HG02852 (cell line): ENCODE measurements around the gene FOS.
"Not testable (repeated sequence)": the region's sequence is repeated elsewhere in the genome, so short reads cannot be mapped to it uniquely, and the experiment has no call there.

Source experiments
- ATAC-seq: cut with Tn5 transposase; IDR thresholded peaks from one replicate; pipeline ENCODE4 v1.9.1; 2021; ENCODE audit warnings: mild to moderate bottlenecking, moderate library complexity; ENCODE audit not compliant: unreplicated experiment

The FOS gene

DNA sequence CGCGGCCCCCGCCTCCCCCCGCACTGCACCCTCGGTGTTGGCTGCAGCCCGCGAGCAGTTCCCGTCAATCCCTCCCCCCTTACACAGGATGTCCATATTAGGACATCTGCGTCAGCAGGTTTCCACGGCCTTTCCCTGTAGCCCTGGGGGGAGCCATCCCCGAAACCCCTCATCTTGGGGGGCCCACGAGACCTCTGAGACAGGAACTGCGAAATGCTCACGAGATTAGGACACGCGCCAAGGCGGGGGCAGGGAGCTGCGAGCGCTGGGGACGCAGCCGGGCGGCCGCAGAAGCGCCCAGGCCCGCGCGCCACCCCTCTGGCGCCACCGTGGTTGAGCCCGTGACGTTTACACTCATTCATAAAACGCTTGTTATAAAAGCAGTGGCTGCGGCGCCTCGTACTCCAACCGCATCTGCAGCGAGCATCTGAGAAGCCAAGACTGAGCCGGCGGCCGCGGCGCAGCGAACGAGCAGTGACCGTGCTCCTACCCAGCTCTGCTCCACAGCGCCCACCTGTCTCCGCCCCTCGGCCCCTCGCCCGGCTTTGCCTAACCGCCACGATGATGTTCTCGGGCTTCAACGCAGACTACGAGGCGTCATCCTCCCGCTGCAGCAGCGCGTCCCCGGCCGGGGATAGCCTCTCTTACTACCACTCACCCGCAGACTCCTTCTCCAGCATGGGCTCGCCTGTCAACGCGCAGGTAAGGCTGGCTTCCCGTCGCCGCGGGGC lies at the start of gene FOS:
Gene FOS, plus strand, starts transcription at position 407 of the 731 bp plus-strand sequence. Its CDS starts 155 bp downstream, at position 562.
- ATAC-seq: peak; percentile 79

DNA sequence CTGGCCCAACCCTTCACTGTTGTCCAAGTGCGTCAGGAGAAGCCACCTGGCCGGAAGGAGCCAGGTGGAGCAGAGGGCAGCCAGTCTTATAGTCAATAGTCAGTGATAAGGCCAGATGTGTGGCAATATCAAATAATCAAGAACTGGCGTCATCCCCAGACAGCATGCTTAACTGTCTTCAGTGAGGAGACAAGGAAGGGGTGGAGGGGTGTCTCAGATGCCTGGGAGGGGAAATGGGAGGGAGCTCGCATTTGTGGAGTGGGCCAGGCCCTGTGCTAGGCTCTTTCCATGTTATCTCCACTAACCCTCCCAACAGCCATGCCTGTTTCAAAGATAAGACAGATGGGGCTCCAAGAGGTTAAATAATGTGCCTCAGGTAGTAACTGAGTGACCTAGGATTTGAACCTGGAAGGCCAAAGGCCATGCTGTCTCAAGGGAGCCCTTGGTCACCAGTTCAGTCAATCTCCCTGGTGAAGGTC lies 48.9 kb upstream of the FOS start:
- ATAC-seq: no peak

DNA sequence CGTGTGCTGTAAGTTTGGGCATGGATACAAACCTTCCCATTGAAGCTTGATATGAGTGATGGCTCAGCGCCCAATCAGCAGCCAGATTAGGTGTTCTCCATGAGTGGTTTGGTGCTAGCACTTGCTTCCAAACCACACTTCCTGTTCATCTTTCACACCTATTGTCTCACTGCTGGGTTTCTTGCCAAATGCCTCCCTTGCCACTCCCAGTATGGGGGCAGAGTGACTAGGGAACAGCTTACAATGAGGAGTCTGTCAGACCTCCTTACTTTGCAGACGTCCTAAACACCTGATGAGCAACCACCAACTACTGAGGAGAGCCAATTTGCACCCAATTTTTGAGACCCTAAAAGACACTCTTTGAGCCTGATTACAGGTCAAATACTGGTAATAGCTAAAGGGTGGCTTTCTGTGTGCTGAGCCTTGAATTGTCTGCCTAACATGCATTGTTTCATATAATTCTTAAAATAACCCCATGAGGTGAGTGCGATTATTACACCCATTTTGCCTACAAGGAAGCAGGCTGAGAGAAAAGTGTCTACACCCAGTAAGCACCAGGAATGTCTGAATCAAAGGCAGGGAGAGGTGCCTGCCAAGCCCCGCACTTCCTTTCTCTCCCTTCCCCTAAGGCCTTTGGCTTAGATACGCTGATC lies 48.4 kb upstream of the FOS start:
- peak; percentile 64 for ATAC-seq

DNA sequence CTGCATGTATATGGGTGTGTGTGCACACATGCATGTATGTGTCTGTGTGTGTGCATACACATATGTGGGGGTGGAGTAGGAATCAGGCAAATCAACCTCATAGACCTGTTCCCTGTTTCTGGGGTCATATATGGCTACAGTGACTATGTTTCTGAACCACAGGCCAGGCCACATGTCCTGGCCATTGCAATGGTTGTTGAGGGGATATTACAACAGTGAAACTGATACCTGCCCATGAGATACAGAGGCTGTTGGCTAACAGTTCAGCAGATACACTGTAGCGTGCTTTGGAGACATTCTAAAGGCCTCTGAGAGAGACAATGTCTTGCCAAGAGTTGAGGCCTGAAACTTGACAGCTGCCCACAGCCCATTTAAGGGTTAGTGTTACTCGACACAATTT lies 47.3 kb upstream of the FOS start:
- peak; percentile 49 for ATAC-seq

DNA sequence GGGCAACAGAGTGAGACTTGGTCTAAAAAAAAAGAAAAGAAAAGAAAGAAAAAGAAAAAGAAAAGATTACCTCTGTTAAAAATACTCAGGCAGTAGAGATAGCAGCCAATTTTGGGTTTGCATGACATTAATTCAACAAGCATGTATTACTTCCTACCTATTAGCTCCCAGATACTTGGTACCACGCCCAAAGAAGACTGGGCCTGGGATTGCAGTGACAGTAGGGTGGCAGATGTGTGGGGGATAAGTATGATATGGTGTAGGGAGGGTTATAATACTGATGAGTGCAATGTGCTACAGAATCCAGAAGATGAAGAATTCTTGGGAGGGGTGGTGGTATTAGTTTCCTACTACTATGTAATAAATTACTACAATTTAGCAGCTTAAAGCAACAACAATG lies 46.4 kb upstream of the FOS start:
- no peak for ATAC-seq

DNA sequence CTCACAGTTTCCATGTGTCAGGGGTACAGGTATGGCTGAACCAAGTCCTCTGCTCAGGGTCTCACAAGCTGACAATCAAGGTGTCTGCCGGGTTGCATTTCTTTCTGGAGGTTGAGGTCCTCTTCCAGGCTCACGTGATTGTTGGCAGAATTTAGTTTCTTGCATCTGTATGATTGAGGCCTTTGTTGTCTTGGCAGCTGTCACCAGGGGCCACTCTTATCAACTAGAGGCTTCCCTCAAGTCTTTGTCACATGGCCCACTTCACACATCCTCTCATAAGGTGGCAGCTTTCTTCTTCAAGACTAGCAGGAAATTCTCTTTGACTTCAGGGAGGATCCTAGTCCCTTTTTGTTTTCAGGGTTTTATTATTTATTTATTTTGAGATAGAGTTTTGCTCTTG lies 46.0 kb upstream of the FOS start:
- no peak for ATAC-seq

DNA sequence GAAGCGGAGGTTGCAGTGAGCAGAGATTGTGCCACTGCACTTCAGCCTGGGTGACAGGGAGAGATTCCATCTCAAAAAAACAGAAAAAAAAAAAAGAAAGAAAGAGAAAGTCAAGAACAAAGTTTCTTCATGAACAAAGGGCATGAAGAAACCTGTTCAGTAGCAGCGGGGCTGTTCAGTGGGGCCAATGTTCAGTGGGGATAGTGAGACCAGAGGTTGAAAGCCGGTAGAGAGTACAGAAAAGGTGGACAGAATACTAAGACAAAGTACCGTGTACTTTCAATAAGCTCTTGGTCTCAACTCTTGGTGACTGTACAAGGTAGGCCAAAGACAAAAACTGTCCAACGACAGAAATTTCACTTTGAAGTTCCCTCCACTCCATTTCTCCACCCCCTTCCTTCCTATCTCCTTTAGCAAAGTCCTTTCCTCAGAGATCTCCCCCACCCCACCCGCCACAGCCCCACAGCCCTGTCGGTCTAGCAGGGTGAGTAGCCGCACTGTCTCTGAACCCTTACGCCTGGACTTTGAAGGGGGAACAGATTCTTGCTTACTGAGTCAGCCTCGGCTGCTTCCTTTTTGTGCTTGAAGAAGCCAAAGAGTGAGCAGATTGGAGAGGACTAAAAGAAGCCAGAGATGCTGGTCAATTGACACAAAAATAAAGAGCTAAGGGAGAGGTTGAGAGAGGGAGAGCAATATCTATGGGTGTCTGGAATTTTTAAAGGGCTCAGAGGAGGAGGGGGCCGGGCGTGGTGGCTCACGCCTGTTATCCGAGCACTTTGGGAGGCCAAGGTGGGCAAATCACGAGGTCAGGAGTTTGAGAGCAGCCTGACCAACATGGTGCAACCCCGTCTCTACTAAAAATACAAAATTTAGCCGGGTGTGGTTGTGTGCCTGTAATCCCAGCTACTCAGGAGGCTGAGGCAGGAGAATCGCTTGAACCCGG lies 44.2 kb upstream of the FOS start:
- no peak for ATAC-seq

DNA sequence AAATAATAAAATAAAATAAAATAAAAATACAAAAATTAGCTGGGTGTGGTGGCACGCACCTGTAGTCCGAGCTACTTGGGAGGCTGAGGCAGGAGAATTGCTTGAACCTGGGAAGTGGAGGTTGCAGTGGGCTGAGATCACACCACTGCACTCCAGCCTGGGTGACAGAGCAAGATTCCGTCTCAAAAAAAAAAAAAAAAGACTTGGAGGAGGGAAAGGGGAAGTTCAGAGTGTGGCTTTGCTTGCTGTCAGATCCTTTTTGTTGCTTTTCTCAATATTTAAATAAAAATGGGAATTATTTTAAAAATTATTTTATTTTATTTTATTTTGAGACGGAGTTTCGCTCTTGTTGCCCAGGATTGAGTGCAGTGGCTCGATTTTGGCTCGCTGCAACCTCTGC lies 43.4 kb upstream of the FOS start:
- ATAC-seq: not testable (repeated sequence)

DNA sequence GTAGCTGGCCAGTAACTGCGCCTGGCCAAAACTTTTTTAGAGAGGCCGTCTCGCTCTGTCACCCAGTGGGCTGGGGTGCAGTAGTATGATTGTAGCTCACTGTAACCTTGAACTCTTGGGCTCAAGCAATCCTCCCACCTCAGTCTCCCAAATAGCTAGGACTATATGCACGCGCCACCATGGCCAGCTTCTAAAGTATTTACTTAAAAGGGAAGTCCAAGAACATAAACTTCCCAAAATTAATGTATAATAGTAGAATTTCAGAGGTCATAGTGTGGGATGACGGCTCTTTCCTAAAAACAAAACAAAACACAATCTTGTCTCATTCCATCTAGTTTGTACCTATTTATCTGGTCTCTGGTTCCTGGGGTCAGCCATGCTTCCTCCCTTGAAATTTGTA lies 42.2 kb upstream of the FOS start:
- no peak for ATAC-seq

DNA sequence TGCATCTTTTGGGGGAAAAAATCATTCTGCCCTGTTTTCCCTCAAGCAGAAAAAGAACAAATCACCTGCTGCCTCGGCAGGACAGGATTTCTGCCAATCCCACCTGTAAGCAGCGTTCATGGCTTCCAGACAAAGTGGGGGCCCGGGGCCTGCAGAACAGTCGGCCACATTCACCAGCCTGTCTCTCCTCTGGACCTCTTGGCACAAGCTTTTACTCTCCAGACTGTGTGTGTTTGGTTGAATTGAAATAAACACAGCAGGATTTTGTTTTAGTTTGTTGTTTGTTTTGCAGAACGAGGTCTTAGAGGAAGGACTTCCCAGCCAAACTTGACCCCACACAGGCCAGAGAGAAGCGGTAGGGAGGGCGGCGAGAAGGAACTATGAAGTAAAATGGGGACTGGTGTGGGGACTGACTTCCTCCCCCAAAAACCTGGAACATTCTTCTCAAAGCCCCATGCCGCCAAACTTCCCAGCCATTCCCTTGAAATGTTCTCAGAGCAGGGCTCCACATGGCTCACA lies 41.7 kb upstream of the FOS start:
- ATAC-seq: no peak

DNA sequence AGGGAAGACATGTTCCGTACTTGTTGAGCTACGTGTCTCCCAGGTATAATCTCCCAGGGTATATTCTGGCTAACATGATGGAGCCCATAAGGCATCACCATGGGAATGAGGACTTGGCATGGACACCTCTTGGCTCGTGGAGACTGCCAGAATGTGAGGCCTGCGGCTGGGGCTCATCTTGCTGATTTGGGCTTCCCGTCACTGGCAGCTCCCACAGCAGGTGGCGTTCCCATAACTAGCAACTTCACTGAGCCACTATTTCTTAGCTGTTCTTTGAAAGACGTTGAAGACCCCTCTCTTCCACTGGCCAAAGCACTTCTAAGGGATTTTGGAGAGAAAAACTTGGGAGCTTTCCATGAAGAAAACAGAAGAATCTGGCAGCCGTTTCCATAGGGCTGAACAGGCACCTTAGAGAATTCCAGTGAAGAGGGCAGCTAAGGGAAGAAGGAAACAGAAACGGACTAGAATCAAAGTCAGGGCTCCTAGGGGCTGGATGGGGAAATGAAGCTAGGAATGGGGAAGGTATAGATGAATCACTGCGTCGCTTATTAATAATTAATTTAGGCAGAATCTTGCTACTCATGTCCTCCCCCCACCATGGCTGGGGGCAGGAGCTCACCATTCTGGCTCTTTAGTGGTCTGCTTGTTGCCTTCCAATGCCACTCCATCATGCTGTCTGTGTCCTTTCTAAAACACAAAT lies 39.7 kb upstream of the FOS start:
- no peak for ATAC-seq

DNA sequence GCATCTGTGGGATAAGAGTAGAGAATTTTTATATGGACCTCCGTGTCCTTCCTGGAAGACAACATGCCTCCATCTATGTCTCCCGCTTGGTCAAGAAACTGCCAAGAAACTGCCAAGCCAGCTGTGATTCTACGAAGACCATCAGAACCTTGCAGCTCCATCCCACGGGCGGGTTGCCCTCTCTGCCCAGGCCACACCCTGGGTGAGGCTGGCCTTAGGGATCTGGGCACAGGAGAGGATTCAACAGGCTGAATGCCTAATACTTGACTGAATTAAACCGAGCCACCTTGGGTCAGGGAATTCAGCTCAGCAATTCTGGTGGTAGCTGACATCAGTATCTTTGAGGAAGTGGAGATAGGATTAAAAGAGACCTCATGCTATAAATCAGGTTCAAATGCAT lies 37.8 kb upstream of the FOS start:
- no peak for ATAC-seq

DNA sequence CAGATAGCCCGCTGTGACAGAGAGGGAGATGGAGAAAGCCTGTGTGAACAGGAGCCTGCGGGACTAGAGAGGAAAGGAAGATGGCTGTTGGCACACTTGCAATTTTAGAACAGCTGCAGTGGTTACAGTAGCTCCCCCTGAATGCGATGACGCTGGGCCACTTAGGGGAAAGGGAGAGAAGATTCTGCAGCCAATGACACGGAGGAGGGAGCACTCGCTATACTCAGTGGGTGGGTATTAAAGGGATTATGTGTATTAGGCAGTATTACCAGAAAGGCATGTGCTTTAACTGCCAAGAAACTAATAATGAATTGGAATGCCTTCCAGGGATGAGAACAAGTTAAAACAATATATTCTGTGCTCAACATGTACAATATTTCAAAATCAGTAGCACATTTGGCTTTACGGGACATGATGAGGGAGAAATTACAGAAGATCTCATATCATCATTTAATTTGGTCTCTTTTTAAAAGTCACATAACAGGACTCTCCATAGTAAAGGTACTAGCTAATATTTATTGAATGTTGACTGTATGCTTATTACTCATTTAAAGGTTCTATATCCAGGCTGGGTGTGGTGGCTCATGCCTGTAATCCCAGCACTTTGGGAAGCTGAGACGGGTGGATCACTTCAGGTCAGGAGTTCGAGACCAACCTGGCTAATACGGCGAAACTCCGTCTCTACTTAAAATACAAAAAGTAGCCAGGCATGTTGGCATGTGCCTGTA lies 35.9 kb upstream of the FOS start:
- ATAC-seq: no peak

DNA sequence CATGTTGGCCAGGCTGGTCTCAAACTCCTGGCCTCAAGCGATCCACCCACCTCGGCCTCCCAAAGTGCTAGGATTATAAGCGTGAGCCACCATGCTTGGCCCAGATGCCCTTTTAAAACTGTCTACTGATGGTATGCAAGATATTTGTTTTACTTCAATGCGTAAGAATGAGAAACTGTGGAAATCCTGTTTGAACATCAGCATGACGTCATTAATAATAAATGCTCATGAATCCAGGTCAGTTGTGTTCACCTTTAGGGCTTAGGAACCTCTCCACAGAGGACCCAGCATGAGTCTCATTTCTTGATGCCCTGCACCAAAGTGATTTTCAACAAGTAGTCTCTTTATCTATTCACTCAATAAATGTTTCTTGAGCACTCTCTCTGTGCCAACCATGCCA lies 34.5 kb upstream of the FOS start:
- ATAC-seq: no peak

DNA sequence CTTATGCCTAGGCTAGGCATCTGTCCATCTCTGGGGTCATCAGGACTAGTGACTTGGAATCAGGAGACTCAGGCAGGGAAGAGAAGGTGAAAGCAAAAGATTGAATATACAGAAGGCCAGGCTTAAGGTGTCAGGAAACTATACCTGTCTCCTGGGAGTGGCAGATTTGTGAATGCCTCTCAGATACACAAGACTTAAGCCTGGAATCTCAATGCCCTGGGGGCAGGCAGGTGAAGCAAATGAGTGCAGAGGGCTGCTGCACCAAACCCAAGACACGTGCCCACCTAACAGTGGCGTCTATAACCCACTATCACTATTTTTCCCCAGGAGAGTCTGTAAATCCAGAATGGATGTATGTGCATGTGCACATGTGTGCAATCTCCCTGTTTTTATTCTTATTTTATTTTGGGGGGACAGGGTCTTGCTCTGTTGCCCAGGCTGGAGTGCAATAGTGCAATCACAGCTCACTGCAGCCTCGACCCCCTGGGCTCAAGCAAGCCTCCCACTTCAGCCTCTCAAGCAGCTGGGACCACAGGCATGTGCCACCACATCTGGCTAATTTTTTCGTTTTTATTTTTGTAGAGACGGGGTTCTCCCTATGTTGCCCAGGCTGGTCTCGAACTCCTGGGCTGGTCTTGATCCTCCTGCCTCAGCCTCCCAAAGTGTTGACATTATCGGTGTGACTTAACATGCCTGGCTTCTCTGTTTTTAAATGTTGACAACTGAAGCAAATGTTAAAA lies 31.9 kb upstream of the FOS start:
- ATAC-seq: no peak

DNA sequence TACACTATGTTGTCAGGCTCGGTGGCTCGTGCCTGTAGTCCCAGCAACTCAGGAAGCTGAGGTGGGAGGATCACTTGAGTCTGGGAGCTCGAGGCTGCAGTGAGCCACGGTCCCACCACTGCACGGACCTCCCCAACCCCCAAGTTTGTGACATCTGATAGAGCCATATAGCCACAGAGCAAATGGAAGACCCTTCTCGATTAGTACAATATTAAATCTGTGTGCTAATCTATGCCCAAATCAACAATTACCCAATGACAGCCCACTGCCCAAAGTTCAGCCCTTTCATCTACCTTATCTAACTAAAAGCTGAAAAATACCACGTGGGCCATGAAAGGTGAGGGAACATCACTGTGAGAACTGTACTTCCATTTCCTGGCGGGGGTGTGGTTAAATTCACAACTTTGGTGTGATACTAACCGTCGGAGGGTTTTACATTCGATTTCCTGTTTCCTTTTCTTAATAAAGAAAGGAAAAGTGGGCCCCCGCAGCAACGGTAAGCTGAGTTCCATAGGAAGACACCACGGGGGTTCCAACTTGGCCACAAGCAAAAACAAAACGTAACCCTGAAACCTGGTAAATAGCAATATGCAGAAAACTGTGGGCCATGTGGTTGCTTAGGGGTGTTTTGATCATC lies 31.2 kb upstream of the FOS start:
- ATAC-seq: no peak

DNA sequence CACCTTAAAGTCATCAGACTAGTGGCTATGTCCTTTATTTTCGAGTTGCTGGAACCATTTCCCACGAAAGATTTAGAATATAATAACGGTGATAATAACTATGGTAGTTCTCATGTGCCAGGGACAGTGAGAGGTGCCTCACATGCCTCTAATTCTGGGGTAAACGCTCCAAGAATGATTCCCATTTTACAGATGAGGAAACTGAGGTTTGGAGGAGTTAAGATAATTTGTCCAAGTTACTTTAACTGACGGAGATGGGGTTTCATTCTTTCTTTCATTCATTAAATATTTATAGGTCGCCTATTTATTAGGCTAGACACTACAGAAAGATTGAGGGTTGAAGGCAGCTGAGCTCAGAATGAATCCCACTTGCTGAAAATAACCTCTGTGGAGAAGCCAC lies 30.7 kb upstream of the FOS start:
- ATAC-seq: no peak

DNA sequence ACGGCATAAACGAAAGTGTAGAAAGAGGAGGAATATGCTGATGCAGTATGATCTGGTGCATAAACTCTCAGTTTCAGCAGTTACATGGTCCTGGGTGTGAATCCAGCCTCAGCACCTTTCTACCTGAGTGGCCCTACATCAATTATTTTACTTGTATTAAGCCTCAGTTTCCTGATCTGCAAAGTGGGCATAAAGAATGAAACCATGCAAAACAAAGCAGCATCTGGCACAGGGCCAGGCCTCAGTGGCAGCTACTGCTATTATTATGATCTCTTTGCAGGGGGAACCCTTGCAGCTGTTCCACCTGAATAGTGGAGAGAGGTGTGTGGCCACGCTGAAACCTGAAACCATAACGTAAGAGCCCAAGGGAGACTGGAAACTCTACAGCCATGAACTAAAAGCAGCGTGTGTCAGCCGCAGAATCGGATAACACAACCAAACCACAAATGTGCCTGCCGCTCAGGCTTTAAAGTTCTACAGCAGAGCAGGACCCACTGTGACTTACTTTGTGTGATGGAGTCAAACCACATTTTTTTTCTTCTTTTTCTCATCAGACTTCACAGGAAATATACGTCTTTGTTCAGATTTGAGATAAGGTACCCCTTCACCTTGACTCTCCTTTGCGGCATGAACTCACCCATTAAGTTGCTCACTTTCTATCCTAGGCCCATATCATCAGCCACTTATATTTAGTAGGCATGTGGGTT lies 29.2 kb upstream of the FOS start:
- peak; percentile 89 for ATAC-seq
